Suprapubic skin (tissue), 4 donors: ENCODE results near the gene STEAP1B.

Experiments
- CTCF ChIP-seq, 2 donors: fragments of 200-600 bp in 1 of 2; fragments of 450-650 bp in 1 of 2; sonication (generic) in 1 of 2; IDR thresholded peaks; one replicate each; pipeline ENCODE4 v1.5.1; 2016 to 2019; ENCODE audit warnings: antibody characterized with exemption in 2 of 2, mild to moderate bottlenecking in 1 of 2, moderate library complexity in 1 of 2
- EP300 ChIP-seq: sonication (generic); formaldehyde crosslinking; IDR thresholded peaks from one replicate; pipeline ENCODE4 v1.6.1; 2017; ENCODE audit warnings: antibody characterized with exemption
- POLR2A ChIP-seq, 2 donors: fragments of 450-650 bp; IDR thresholded peaks; one replicate each; pipeline ENCODE4 v1.6.1; 2017; ENCODE audit warnings: antibody characterized with exemption in 2 of 2, mild to moderate bottlenecking in 2 of 2, moderate library complexity in 2 of 2
- POLR2AphosphoS5 ChIP-seq, 3 donors: sonication (generic); formaldehyde crosslinking; IDR thresholded peaks; one replicate each; pipeline ENCODE4 v1.6.1; 2017; ENCODE audit warnings: antibody characterized with exemption in 3 of 3

GRCh38 chr7:22389892-22390291 is 110.1 kb downstream of the STEAP1B start:
- TF ChIP-seq CTCF (IDR thresholded peaks at IDR 0.05): no peak
- no peak for TF ChIP-seq POLR2AphosphoS5 (IDR thresholded peaks at IDR 0.05)
- no peak for TF ChIP-seq POLR2A (IDR thresholded peaks at IDR 0.05)
- TF ChIP-seq EP300: no peak
